ENCODE data around the gene SHC3. TPM values are rescaled to one million over a fixed set of nuclear protein-coding genes. Genes with fewer than 3 reads are reported as not detected.

The SHC3 gene
- total RNA-seq, 1 experiment from 2014 or later = 1.8 TPM

DNA sequence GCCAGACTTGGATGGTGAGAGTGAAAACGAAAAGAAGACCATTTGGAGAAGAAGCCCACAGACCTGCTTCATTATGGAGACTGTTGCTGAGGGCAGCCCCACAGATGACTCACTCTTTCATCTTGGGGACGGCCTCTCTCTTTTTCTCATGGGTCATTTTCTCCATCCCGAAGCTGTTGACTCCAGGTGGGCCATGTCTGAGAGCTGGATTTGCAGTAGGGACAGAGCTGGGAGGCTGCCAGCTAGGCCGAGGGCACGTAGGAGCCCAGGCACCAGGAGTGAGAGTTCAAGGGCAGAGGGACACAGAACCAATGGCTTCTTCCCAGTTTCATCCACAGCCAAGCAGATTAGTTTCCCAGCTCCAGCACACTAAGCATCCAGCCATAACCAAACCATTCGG lies 95.0 kb downstream of the SHC3 start:
- Histone ChIP-seq H3T11ph (ENCODE audit: low read length) (no peak overlapping the region), H2BK15ac (ENCODE audit: low read depth, low read length) (no peak overlapping the region), H3K4me1 (ENCODE audit: insufficient read depth, low read length) (no peaks in the 10 kb centered on the region), H3K4ac (ENCODE audit: low read depth, low read length) (no peak overlapping the region), H3K27me3 (ENCODE audit: insufficient read depth, low read length) (no peaks in the 10 kb centered on the region), H4K5ac (ENCODE audit: insufficient read length, low read depth, low read length) (no peak overlapping the region), H2BK120ac (ENCODE audit: low read depth, low read length, poor library complexity, severe bottlenecking) (no peak overlapping the region), H3K4me2 (ENCODE audit: insufficient read depth, insufficient read length, low read length) (no peak overlapping the region), H4K20me1 (ENCODE audit: control insufficient read depth, insufficient read depth, insufficient read length) (no peaks in the 10 kb centered on the region), H3K9me3 (ENCODE audit: control insufficient read depth, low read depth, low read length) (no peaks in the 10 kb centered on the region), H3K56ac (ENCODE audit: insufficient read length, low read depth, low read length) (no peak overlapping the region), H3K79me2 (ENCODE audit: insufficient read depth, low read length) (no peaks in the 10 kb centered on the region), H3K23me2 (ENCODE audit: insufficient read length, low read depth, low read length, poor library complexity, severe bottlenecking) (no peaks in the 10 kb centered on the region), H2AFZ (ENCODE audit: low read length) (no peak overlapping the region), H3K27ac (ENCODE audit: insufficient read length, low read depth, low read length) (no peak overlapping the region), H3K18ac (ENCODE audit: insufficient read length, low read depth, low read length) (no peak overlapping the region), H2AK5ac (ENCODE audit: insufficient read length, low read length) (no peak overlapping the region), H3K9ac (ENCODE audit: extremely low read depth, insufficient read length, low read length) (no peak overlapping the region), H3K23ac (ENCODE audit: insufficient read length, low read depth, low read length) (no peak overlapping the region), H2BK12ac (ENCODE audit: insufficient read length, low read depth, low read length) (no peak overlapping the region), H3K79me1 (ENCODE audit: insufficient read depth, low read depth, low read length, poor library complexity, severe bottlenecking) (no peaks in the 10 kb centered on the region), H3K14ac (ENCODE audit: insufficient read depth, low read length) (no peak overlapping the region), H2BK5ac (ENCODE audit: insufficient read length, low read length) (no peak overlapping the region), H4K8ac (replicated peaks; ENCODE audit: insufficient read length, low read depth, low read length) (no peak overlapping the region), H4K91ac (ENCODE audit: insufficient read length, low read depth, low read length) (no peak overlapping the region), H2BK20ac (ENCODE audit: low read depth, low read length, poor library complexity, severe bottlenecking) (no peak overlapping the region)
- WGBS (ENCODE audit: extremely low coverage, insufficient read length, low lambda C conversion rate) = no CpG with 5 or more reads among the region's 6 CpGs
- Mint-ChIP-seq H3K4me1 (peaks cover 2 to 3% of the 10 kb centered on the region in 2 experiments; a peak in 2 of 4 replicates), H3K36me3 (ENCODE audit: insufficient read depth in 1 of 3, low read depth in 3 of 3) (peaks cover 0 to 9% (median 0%) of the 10 kb centered on the region in 3 experiments; a peak in 2 of 7 replicates), H3K4me3 (no peak overlapping the region), H3K27me3 (ENCODE audit: low read depth) (peaks cover 3% of the 10 kb centered on the region; the same call in 1 of the 2 replicates), H3K27ac (peak overlapping the region in 1 of 3 experiments; percentile 51; a peak in 1 of 7 replicates), H3K9me3 (no peaks in the 10 kb centered on the region)
- TF ChIP-seq CTCF (conservative IDR thresholded peaks at IDR 0.05) = no peak
- no peak for DNase-seq

All from H9 (cell line).